Activated naive CD4-positive, alpha-beta T cell treated with anti-CD3 and anti-CD28 coated beads, Interleukin-2, amount 50 U/mL, for 72 hours (primary cell): Measurements from ENCODE around the gene ARHGAP30. TPM values are rescaled to one million over a fixed set of nuclear protein-coding genes. Genes with fewer than 3 reads are reported as not detected.

Experiments used
- total RNA-seq, 2 donors: library from RNA; stranded (reverse); gene quantifications; one replicate each; pipeline ENCODE4 v1.2.3, GENCODE V29; 2022

Gene ARHGAP30
- total RNA-seq, 2 donors from 2014 or later, result 116 to 180 TPM

Other genes with a start within 250 kb of the ARHGAP30 start
- gene CD244, start 207.0 kb downstream of the ARHGAP30 start, total RNA-seq, result under 1 TPM in 1 of 2 donors, not detected in 1; 0.36 TPM
- not detected for gene ITLN1, start 184.7 kb downstream of the ARHGAP30 start, total RNA-seq
- gene ITLN2, start 115.1 kb downstream of the ARHGAP30 start, total RNA-seq, result not detected
- 10 to 100 TPM; 26.0 to 63.6 TPM for gene F11R, start 48.7 kb downstream of the ARHGAP30 start, total RNA-seq
- 10 to 100 TPM; 59.3 to 66.8 TPM for gene TSTD1, start 30.9 kb downstream of the ARHGAP30 start, total RNA-seq
- gene USF1, start 23.9 kb downstream of the ARHGAP30 start, total RNA-seq, result 10 to 100 TPM; 50.8 to 90.6 TPM
- under 1 TPM in 1 of 2 donors, not detected in 1; 0.16 TPM for gene NECTIN4, start 19.7 kb upstream of the ARHGAP30 start, total RNA-seq
- 1 to 10 TPM in 1 of 2 donors, not detected in 1; 2.2 TPM for gene KLHDC9, start 28.5 kb upstream of the ARHGAP30 start, total RNA-seq
- 100 to 1,000 TPM in 1 of 2 donors, 10 to 100 TPM in 1; 95.3 to 156 TPM for gene PFDN2, start 48.1 kb upstream of the ARHGAP30 start, total RNA-seq
- 10 to 100 TPM; 59.0 to 82.9 TPM for gene NIT1, start 48.2 kb upstream of the ARHGAP30 start, total RNA-seq
- gene DEDD, start 62.8 kb upstream of the ARHGAP30 start, total RNA-seq, result 10 to 100 TPM; 40.1 to 41.8 TPM
- 100 to 1,000 TPM in 1 of 2 donors, 10 to 100 TPM in 1; 95.8 to 239 TPM for gene UFC1, start 84.1 kb upstream of the ARHGAP30 start, total RNA-seq
- gene USP21, start 89.6 kb upstream of the ARHGAP30 start, total RNA-seq, result 10 to 100 TPM; 30.3 to 60.3 TPM
- 10 to 100 TPM; 28.2 to 41.0 TPM for gene PPOX, start 96.5 kb upstream of the ARHGAP30 start, total RNA-seq
- gene B4GALT3, start 107.6 kb upstream of the ARHGAP30 start, total RNA-seq, result 10 to 100 TPM; 39.0 to 92.4 TPM
- 1 to 10 TPM; 2.7 to 4.2 TPM for gene ADAMTS4, start 129.2 kb upstream of the ARHGAP30 start, total RNA-seq
- 100 to 1,000 TPM; 115 to 126 TPM for gene NDUFS2, start 132.5 kb upstream of the ARHGAP30 start, total RNA-seq
- 1 to 10 TPM in 1 of 2 donors, under 1 TPM in 1; 0.49 to 7.4 TPM for gene FCER1G, start 145.4 kb upstream of the ARHGAP30 start, total RNA-seq
- gene APOA2, start 153.7 kb upstream of the ARHGAP30 start, total RNA-seq, result not detected
- gene TOMM40L, start 156.2 kb upstream of the ARHGAP30 start, total RNA-seq, result 10 to 100 TPM; 13.3 to 17.7 TPM
- gene NR1I3, start 168.3 kb upstream of the ARHGAP30 start, total RNA-seq, result not detected
- gene PCP4L1, start 188.9 kb upstream of the ARHGAP30 start, total RNA-seq, result under 1 TPM in 1 of 2 donors, not detected in 1; 0.97 TPM
- 1 to 10 TPM; 6.4 to 7.1 TPM for gene MPZ, start 240.1 kb upstream of the ARHGAP30 start, total RNA-seq
- gene SDHC, start 244.5 kb upstream of the ARHGAP30 start, total RNA-seq, result 100 to 1,000 TPM; 179 to 207 TPM